Testis (tissue), 3 donors: ENCODE data around the gene MTARC2. TPM values are rescaled to one million over a fixed set of nuclear protein-coding genes. Genes with fewer than 3 reads are reported as not detected.

ENCODE experiments used
- DNase-seq: peaks from one replicate; pipeline ENCODE4 v3.0.0-alpha.2; 2019
- H3K27ac ChIP-seq, 2 donors: fragments of 200-600 bp; sonication (generic); one replicate each; pipeline ENCODE4 v1.5.1; 2019
- H3K27me3 ChIP-seq: fragments of 200-600 bp; sonication (generic); one replicate; pipeline ENCODE4 v1.5.1; 2019
- H3K36me3 ChIP-seq: fragments of 200-600 bp; sonication (generic); one replicate; pipeline ENCODE4 v1.5.1; 2017; ENCODE audit warnings: low read depth; ENCODE audit errors: missing control alignments
- H3K4me1 ChIP-seq: fragments of 200-600 bp; sonication (generic); one replicate; pipeline ENCODE4 v1.5.1; 2019
- H3K4me3 ChIP-seq, 2 donors: fragments of 200-600 bp; sonication (generic); one replicate each; pipeline ENCODE4 v1.5.1; 2017 to 2019
- H3K9me3 ChIP-seq: fragments of 200-600 bp; sonication (generic); one replicate; pipeline ENCODE4 v1.5.1; 2017
- CTCF ChIP-seq, 3 experiments: fragments of 450-650 bp in 2 of 3; fragments of 200-600 bp in 1 of 3; sonication (generic) in 1 of 3; IDR thresholded peaks; one replicate each; pipeline ENCODE4 v1.5.1; 2016 to 2019; ENCODE audit warnings: antibody characterized with exemption in 3 of 3, mild to moderate bottlenecking in 2 of 3, moderate library complexity in 1 of 3
- POLR2A ChIP-seq: fragments of 450-650 bp; IDR thresholded peaks from one replicate; pipeline ENCODE4 v1.6.1; 2017; ENCODE audit warnings: antibody characterized with exemption, mild to moderate bottlenecking, moderate library complexity
- WGBS, 2 donors: methylation state at CpG; one replicate each; pipeline ENCODE4 v1.1.5; 2018; 5-methylcytosine and 5-hydroxymethylcytosine counted together
- intact Hi-C: fragments of 100-400 bp; cut with DNase I; formaldehyde crosslinking; loops from one replicate; pipeline ENCODE4 v1.15.1; 2023; ENCODE audit warnings: low total_unique reads
- polyA plus RNA-seq: library from polyadenylated mRNA; stranded (reverse); fragments of 350-450 nt; fragmentation: Illumina TruSeq; extraction: RNeasy Lipid Tissue Mini Kit (QIAGEN cat#74804); gene quantifications from one replicate; pipeline ENCODE4 v1.2.3, GENCODE V29; 2014; ENCODE audit warnings: low read depth, low replicate concordance; ENCODE audit not compliant: insufficient read depth
- total RNA-seq, 2 donors: library from RNA; depleted of rRNA; stranded (reverse); fragments of >200 nt; gene quantifications; one replicate each; pipeline ENCODE4 v1.2.3, GENCODE V29; 2016

Gene MTARC2
- total and polyA plus RNA-seq, 3 donors from 2014 or later: 28.5 to 58.7 (median 56.7) TPM

GRCh38 chr1:220730486-220730885 lies 17.6 kb upstream of the MTARC2 start:
- H3K36me3 ChIP-seq: no peaks in the 10 kb centered on the region
- H3K4me1 ChIP-seq: peaks cover 7% of the 10 kb centered on the region
- DNase-seq: no peak
- intact Hi-C loops: no loop called here
- H3K27me3 ChIP-seq: no peaks in the 10 kb centered on the region
- 87 to 94% methylated on average over 2 of the region's 2 CpGs for WGBS, 2 donors
- no peak overlapping the region for H3K27ac ChIP-seq
- TF ChIP-seq CTCF (IDR thresholded peaks at IDR 0.05) (no peak), POLR2A (no peak)
- H3K4me3 ChIP-seq: no peak overlapping the region
- H3K9me3 ChIP-seq: no peaks in the 10 kb centered on the region

- intact Hi-C loops: no loop called here
- no peak for TF ChIP-seq POLR2A
- TF ChIP-seq CTCF (IDR thresholded peaks at IDR 0.05): no peak
- Histone ChIP-seq H3K4me3 (no peak overlapping the region), H3K36me3 (no peaks in the 10 kb centered on the region), H3K9me3 (no peaks in the 10 kb centered on the region), H3K4me1 (peaks cover 7% of the 10 kb centered on the region), H3K27ac (peak overlapping the region in 1 of 2 donors; percentile 39), H3K27me3 (no peaks in the 10 kb centered on the region)
- 48 to 57% methylated on average over 3 of the region's 3 CpGs for WGBS, 2 donors
- no peak for DNase-seq
Measured at GRCh38 chr1:220732137-220732536, 16.0 kb upstream of the MTARC2 start.

GRCh38 chr1:220732621-220733020 lies 15.5 kb upstream of the MTARC2 start:
- intact Hi-C loops: no loop called here
- WGBS, 2 donors: 46 to 52% methylated on average over 7 of the region's 7 CpGs
- H3K27ac ChIP-seq: peak overlapping the region in 1 of 2 donors; percentile 39
- TF ChIP-seq CTCF (IDR thresholded peaks at IDR 0.05) (no peak), POLR2A (no peak)
- no peaks in the 10 kb centered on the region for H3K36me3 ChIP-seq
- no peaks in the 10 kb centered on the region for H3K27me3 ChIP-seq
- peaks cover 7% of the 10 kb centered on the region for H3K4me1 ChIP-seq
- peak overlapping the region in 1 of 2 donors; percentile 2 for H3K4me3 ChIP-seq
- DNase-seq: no peak
- no peaks in the 10 kb centered on the region for H3K9me3 ChIP-seq

- Histone ChIP-seq H3K4me3 (peak overlapping the region; percentile 2 to 20), H3K4me1 (peaks cover 7% of the 10 kb centered on the region), H3K27me3 (no peaks in the 10 kb centered on the region), H3K27ac (peak overlapping the region in 1 of 2 donors; percentile 39), H3K9me3 (no peaks in the 10 kb centered on the region), H3K36me3 (no peaks in the 10 kb centered on the region)
- intact Hi-C loops: no loop called here
- peak; percentile 72 for DNase-seq
- no peak for TF ChIP-seq POLR2A
- TF ChIP-seq CTCF (IDR thresholded peaks at IDR 0.05): peak; percentile 89 to 94 (median 92)
- WGBS, 2 donors: 0 to 1% methylated on average over 15 of the region's 15 CpGs
Measured at GRCh38 chr1:220733086-220733601, 15.0 kb upstream of the MTARC2 start.
